ENCODE results near the gene ZBTB8B. TPM values are rescaled to one million over a fixed set of nuclear protein-coding genes. Genes with fewer than 3 reads are reported as not detected.

The ZBTB8B gene
- total and polyA plus RNA-seq, 10 of the 15 experiments (the other 5 are each of a cell fraction or from before 2014, with no cell fraction given): under 0.01 to 0.04 (median 0.01) TPM; not detected in 4

GRCh38 chr1:32427264-32427963 is 37.5 kb upstream of the ZBTB8B start (continued):
- TF ChIP-seq CUX1 (IDR thresholded peaks at IDR 0.05; ENCODE audit: insufficient replicate concordance, low read depth, low read length): no peak
- no peak for TF ChIP-seq PAX8 (IDR thresholded peaks at IDR 0.05)
- no peak for TF ChIP-seq GATAD2B (conservative IDR thresholded peaks at IDR 0.05; ENCODE audit: low read depth)
- TF ChIP-seq, protein P1, sequence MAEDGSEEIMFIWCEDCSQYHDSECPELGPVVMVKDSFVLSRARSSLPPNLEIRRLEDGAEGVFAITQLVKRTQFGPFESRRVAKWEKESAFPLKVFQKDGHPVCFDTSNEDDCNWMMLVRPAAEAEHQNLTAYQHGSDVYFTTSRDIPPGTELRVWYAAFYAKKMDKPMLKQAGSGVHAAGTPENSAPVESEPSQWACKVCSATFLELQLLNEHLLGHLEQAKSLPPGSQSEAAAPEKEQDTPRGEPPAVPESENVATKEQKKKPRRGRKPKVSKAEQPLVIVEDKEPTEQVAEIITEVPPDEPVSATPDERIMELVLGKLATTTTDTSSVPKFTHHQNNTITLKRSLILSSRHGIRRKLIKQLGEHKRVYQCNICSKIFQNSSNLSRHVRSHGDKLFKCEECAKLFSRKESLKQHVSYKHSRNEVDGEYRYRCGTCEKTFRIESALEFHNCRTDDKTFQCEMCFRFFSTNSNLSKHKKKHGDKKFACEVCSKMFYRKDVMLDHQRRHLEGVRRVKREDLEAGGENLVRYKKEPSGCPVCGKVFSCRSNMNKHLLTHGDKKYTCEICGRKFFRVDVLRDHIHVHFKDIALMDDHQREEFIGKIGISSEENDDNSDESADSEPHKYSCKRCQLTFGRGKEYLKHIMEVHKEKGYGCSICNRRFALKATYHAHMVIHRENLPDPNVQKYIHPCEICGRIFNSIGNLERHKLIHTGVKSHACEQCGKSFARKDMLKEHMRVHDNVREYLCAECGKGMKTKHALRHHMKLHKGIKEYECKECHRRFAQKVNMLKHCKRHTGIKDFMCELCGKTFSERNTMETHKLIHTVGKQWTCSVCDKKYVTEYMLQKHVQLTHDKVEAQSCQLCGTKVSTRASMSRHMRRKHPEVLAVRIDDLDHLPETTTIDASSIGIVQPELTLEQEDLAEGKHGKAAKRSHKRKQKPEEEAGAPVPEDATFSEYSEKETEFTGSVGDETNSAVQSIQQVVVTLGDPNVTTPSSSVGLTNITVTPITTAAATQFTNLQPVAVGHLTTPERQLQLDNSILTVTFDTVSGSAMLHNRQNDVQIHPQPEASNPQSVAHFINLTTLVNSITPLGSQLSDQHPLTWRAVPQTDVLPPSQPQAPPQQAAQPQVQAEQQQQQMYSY (CRISPR knock-in tag; IDR thresholded peaks at IDR 0.05): no peak
- TF ChIP-seq ZNF217 (IDR thresholded peaks at IDR 0.05): no peak
- TF ChIP-seq CHD2 (IDR thresholded peaks at IDR 0.05; ENCODE audit: borderline replicate concordance, low read depth, low read length): no peak
